ENCODE data around the gene CUTA.
A peak's percentile ranks its signal among the peaks of the same experiment; 100 is the strongest.
"Not testable (repeated sequence)": the region's sequence is repeated elsewhere in the genome, so short reads cannot be mapped to it uniquely, and the experiment has no call there.

Gene CUTA

GRCh38 chr6:33405386-33405940 lies 12.4 kb downstream of the CUTA start:
- DNase-seq (ENCODE audit: low read depth in 3 of 3), result no peak

DNA sequence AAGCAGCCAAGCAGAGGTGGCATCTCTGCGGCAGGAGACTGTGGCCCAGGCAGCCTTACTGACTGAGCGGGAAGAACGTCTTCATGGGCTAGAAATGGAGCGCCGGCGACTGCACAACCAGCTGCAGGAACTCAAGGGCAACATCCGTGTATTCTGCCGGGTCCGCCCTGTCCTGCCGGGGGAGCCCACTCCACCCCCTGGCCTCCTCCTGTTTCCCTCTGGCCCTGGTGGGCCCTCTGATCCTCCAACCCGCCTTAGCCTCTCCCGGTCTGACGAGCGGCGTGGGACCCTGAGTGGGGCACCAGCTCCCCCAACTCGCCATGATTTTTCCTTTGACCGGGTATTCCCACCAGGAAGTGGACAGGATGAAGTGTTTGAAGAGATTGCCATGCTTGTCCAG lies 13.0 kb downstream of the CUTA start:
- no peak for DNase-seq (ENCODE audit: low read depth in 3 of 3)

GRCh38 chr6:33399881-33400280 lies 18.0 kb downstream of the CUTA start:
- not testable (repeated sequence) for DNase-seq (ENCODE audit: low read depth in 3 of 3)

GRCh38 chr6:33398601-33399000 lies 19.3 kb downstream of the CUTA start:
- DNase-seq (ENCODE audit: low read depth in 3 of 3), result not testable (repeated sequence)

GRCh38 chr6:33397541-33397940 lies 20.4 kb downstream of the CUTA start:
- no peak for DNase-seq (ENCODE audit: low read depth in 3 of 3)

DNA sequence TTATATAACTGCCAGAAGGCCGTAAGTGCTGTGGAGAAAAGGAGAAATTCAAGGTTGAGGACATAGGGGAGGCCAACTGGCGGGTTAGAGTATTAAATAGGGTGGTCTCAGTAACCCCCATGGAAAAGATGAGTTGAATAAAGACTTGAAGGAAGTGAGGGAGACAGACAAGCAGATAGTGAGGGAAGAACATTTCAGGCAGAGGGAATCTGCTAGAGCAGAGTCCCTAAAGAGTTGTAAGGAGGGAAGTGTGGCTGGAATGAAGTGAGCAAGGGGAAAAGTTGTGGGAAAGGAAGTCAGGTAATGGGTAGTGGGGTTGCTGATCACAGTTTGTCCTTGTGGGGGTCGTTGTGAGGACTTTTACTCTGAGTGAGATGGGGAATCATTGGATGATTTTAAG lies 24.9 kb downstream of the CUTA start:
- no peak for DNase-seq (ENCODE audit: low read depth in 3 of 3)

DNA sequence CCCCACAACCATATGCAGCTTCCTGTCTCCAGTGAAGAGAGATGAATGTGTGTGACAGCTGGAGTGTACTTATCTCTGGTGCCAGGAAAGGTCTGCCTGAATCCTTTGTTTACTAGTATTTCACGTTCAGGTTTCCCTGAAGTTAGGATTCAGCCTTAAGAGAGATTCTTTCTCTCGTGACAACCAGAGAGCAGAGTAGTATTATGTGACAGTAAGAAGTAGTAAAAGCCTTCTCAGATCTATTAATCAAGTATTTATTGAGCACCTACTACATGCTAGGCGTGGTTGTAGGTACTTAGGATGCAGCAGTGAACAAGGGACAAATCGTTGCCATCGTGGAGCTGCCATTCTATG lies 25.3 kb downstream of the CUTA start:
- DNase-seq (ENCODE audit: low read depth in 3 of 3), result no peak

DNA sequence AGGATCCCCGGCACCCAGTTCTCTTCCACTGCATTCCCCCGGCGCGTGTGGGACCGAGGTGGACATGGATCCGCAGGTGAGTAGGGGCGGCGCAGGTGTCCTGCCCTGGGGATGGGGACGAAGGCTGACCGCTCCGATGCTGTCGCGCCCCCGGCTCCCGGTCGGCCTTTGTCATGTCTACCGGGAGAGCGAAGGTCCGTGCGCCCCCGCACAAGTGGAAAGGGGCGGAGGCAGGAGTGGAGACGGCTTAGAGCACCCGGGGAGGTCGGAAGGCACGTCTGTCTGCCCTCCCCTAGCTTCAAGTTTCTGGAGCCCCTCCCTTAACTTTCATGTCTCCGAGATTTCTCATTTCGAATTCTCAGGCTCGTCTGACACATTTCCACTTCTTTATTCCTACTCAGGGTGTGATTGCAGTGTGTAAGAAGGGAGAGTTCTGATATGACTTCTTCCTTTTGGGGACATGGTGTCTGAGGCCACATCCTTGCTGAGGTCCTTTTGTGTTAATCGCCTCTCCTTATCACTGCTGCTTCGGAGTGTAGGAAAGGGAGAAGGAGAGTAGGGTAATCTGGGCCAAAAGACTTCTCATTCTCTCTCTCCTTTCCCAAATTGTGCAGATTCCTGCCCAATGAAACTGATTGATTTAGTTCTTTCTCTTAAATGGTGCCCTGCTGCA lies 25.8 kb downstream of the CUTA start:
- no peak for DNase-seq (ENCODE audit: low read depth in 3 of 3)

- peak; percentile 96 to 98 (median 97) for DNase-seq (ENCODE audit: low read depth in 3 of 3)
These were observed 26.5 kb downstream of the CUTA start, which contains the start of gene KIFC1 for GRCh38 chr6:33391278-33391921. Gene KIFC1, plus strand, starts transcription at chr6:33391823. Its CDS starts 163 bp downstream, at chr6:33391986.

DNA sequence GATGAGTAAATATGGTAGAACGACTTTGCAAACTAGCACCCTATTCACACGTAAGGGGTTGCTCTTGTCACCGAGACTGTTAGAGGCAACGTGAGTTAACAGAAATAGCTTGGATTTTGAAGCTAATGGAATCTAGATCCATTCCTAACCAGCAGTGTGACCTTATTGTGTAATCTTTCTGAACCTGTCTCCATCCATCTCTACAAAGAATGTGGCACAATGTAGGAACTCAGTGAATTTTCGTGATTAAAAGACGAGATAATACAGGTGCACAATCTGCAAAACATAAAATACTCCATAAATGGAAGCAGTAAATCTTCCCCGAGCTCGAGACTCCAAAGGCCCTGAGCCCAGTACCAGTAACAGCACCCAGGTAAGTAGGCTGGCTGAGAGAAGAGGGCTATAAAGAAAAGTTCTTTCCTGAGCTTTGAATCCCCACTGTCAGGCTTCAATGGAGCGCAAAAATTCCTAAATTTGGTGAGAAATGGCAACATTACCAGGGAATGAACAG lies 27.1 kb downstream of the CUTA start:
- DNase-seq (ENCODE audit: low read depth in 3 of 3), result no peak

DNA sequence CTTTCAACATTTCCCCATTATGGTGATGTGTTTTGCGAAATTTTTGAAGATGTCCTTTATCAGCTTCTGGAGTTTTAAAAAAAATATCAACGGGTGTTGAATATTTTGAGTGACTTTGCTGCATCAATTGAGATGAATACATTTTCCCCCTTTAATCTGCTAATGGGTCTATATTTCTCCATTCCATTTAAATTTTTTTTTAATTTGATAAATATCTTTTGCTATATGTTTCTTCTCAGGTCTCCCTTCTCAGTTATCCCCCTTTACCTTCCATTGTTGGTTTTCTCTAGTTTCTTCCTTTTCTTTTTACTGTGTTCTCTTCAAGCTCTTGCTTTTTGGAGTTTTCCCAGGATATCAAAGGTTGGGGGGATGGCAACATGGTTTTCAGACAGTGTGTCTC lies 27.7 kb downstream of the CUTA start:
- DNase-seq (ENCODE audit: low read depth in 3 of 3), result no peak

DNA sequence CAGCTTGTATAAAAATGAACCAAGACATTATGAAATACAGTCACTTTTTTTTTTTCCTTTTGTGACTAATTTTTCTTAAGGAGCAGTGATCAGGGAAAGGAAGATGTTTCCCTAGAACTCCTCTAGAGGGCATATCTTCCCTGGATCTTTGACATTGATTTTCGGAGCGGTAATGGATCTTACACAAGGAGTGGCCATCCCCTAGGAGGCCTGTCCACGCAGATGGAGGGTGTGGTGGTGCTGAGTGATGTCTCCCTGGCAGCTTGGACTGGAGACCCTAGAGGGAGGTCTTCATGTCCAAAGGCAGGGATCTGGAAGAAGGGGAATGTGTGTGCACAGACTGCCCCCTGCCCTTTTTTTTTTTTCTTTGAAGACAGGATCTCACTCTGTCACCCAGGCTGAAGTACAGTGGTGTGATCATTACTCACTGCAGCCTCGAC lies 33.3 kb downstream of the CUTA start:
- no peak for DNase-seq (ENCODE audit: low read depth in 3 of 3)

GRCh38 chr6:33383427-33384185 lies 34.3 kb downstream of the CUTA start:
- DNase-seq (ENCODE audit: low read depth in 3 of 3), result no peak

DNA sequence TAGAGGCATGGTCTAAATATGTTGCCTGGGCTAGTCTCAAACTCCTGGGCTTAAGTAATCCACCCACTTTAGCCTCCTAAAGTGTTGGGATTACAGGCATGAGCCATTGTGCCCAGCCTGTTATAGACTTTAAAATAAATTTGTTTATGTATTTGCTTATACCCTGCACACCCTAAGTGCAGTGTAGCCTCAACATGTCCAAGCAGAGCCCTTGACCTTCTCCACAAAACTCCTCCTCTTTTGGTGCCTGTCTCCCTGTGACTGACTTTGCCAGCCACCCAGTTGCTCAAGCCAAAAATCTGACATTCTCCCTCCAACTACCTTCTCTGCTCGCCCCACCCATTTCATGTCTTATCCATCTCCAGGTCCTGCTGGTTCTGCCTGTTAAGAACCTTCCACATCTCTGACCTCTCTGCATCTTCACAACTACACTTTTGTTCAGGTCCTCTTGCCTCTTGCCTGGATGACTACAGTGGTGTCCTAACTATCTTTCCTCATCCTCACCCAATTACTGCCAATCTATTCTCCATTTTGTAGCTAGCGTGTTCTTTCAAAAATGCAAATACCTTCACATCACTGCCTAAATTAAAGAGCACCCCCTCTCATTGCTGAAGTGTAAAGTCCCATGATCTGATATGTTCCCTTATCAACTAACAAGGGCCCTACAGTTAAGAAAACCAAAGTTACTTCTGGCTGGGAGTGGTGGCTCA lies 37.5 kb downstream of the CUTA start:
- no peak for DNase-seq (ENCODE audit: low read depth in 3 of 3)

- DNase-seq (ENCODE audit: low read depth in 3 of 3), result not testable (repeated sequence)
These were observed 38.7 kb downstream of the CUTA start for GRCh38 chr6:33379184-33379583.

DNA sequence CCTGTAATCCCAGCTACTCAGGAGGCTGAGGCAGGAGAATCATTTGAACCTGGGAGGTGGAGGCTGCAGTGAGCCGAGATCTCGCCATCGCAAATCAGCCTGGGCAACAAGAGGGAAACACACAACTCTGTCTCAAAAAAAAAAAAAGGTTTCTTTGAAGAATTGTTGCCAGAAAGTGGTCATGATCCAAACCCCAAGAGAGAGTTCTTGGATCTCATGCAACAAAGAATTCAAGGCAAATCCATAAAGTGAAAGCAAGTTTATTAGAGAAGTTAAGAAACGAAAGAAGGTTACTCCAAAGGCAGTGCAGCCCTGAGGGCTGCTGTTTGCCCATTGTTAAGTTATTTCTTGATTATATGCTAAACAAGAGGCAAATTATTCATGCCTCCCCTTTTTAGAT lies 40.7 kb downstream of the CUTA start:
- DNase-seq (ENCODE audit: low read depth in 3 of 3), result no peak

GRCh38 chr6:33375143-33375671 lies 42.7 kb downstream of the CUTA start:
- DNase-seq (ENCODE audit: low read depth in 3 of 3), result no peak

DNA sequence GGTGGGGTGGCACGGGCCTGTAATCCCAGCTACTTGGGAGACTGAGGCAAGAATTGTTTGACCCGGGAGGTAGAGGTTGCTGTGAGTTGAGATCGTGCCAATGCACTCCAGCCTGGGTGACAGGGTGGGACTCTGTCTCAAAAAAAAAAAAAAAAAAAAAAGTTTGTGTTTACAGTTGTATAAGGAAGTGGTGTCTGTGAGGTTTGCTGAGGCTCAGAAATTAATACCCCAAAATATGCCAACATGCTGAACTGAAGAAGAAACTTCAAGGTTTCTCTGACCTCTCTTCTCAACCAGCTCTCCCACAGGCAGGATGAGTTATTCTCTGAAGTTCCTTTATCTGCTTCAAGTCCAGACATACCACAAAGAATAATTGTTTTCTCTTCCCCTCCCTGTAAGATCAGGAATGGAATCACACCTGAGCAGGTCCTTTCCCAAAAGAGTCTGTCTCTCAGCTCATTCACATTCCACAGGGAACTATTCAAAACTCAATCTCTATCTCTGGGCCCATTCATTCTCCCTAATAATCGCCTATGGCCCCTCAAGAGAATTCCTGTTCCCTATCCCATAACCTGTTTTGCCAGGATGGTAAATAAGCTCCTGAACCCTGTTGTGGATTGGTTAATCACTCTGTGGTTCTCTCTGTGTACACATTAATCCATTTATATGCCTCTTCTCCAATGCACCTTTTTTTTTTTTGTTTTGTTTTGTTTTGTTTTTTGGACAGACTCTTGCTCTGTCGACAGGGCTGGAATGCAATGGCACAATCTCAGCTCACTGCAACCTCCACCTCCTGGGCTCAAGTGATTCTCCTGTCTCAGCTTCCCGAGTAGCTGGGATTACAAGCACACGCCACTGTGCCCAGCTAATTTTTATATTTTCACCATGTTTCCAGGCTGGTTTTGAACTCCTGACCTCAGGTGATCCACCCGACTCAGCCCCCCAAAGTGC lies 43.7 kb downstream of the CUTA start:
- DNase-seq (ENCODE audit: low read depth in 3 of 3), result no peak

- no peak for DNase-seq (ENCODE audit: low read depth in 3 of 3)
These were observed 45.3 kb downstream of the CUTA start for GRCh38 chr6:33372526-33373123.

DNA sequence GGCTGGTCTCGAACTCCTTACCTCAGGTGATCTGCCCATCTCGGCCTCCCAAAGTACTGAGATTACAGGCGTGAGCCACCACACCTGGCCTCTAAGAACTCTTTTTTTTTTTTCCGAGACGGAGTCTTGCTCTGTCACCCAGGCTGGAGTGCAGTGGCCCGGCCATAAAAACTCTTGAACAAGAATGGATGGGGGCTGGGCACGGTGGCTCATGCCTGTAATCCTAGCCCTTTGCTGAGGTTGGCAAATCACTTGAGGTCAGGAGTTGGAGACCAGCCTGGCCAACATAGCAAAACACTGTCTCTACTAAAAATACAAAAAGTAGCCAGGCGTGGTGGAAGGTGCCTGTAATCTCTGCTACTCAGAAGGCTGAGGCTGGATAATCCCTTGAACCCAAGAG lies 46.0 kb downstream of the CUTA start:
- not testable (repeated sequence) for DNase-seq (ENCODE audit: low read depth in 3 of 3)

Measured in stimulated activated CD4-positive, alpha-beta T cell treated with anti-CD3 and anti-CD28 coated beads, TNF-alpha, amount 100 ng/mL, for 4 hours (primary cell).